ENCODE measurements around the gene IGSF10.

DNA sequence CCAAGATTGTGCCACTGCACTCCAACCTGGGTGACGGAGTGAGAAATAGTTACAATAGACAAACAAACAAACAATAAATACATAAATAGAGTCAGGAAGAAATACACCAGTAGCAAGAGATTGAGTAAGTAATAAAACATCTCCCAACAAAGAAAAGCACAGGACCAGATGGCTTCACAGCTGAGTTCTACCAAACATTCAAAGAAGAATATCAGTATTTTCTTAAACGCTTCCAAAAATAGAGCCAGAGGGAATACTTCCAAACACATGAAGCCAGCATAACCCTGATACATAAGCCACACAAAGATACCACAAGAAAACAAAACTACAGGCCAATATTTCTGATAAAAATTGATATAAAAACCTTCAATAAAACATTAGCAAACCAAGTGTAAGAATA lies 30.7 kb upstream of the IGSF10 start:
- TF ChIP-seq YY1 (IDR thresholded peaks at IDR 0.05; ENCODE audit: insufficient read depth, insufficient replicate concordance, low read depth, low read length) (no peak), ZFP41 (CRISPR knock-in tag; IDR thresholded peaks at IDR 0.05; ENCODE audit: borderline replicate concordance) (no peak), NFIC (IDR thresholded peaks at IDR 0.05; ENCODE audit: low read length) (no peak), ELF4 (CRISPR knock-in tag; IDR thresholded peaks at IDR 0.05; ENCODE audit: borderline replicate concordance) (no peak), PTBP1 (IDR thresholded peaks at IDR 0.05; ENCODE audit: low read depth, low read length, poor library complexity, severe bottlenecking) (no peak), SMC3 (IDR thresholded peaks at IDR 0.05; ENCODE audit: low read length) (no peak), EP300 (IDR thresholded peaks at IDR 0.05; ENCODE audit: low read depth in 2 of 2, low read length in 2 of 2) (no peak), EP300 (CRISPR knock-in tag; IDR thresholded peaks at IDR 0.05; ENCODE audit: borderline replicate concordance) (no peak)
- TF ChIP-seq, protein P1, sequence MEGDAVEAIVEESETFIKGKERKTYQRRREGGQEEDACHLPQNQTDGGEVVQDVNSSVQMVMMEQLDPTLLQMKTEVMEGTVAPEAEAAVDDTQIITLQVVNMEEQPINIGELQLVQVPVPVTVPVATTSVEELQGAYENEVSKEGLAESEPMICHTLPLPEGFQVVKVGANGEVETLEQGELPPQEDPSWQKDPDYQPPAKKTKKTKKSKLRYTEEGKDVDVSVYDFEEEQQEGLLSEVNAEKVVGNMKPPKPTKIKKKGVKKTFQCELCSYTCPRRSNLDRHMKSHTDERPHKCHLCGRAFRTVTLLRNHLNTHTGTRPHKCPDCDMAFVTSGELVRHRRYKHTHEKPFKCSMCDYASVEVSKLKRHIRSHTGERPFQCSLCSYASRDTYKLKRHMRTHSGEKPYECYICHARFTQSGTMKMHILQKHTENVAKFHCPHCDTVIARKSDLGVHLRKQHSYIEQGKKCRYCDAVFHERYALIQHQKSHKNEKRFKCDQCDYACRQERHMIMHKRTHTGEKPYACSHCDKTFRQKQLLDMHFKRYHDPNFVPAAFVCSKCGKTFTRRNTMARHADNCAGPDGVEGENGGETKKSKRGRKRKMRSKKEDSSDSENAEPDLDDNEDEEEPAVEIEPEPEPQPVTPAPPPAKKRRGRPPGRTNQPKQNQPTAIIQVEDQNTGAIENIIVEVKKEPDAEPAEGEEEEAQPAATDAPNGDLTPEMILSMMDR (CRISPR knock-in tag; IDR thresholded peaks at IDR 0.05) = no peak
- TF ChIP-seq, protein P2, sequence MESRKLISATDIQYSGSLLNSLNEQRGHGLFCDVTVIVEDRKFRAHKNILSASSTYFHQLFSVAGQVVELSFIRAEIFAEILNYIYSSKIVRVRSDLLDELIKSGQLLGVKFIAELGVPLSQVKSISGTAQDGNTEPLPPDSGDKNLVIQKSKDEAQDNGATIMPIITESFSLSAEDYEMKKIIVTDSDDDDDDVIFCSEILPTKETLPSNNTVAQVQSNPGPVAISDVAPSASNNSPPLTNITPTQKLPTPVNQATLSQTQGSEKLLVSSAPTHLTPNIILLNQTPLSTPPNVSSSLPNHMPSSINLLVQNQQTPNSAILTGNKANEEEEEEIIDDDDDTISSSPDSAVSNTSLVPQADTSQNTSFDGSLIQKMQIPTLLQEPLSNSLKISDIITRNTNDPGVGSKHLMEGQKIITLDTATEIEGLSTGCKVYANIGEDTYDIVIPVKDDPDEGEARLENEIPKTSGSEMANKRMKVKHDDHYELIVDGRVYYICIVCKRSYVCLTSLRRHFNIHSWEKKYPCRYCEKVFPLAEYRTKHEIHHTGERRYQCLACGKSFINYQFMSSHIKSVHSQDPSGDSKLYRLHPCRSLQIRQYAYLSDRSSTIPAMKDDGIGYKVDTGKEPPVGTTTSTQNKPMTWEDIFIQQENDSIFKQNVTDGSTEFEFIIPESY (CRISPR knock-in tag; IDR thresholded peaks at IDR 0.05) = no peak
- TF ChIP-seq, protein P3, sequence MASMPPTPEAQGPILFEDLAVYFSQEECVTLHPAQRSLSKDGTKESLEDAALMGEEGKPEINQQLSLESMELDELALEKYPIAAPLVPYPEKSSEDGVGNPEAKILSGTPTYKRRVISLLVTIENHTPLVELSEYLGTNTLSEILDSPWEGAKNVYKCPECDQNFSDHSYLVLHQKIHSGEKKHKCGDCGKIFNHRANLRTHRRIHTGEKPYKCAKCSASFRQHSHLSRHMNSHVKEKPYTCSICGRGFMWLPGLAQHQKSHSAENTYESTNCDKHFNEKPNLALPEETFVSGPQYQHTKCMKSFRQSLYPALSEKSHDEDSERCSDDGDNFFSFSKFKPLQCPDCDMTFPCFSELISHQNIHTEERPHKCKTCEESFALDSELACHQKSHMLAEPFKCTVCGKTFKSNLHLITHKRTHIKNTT (CRISPR knock-in tag; IDR thresholded peaks at IDR 0.05) = no peak
- TF ChIP-seq, protein P4, sequence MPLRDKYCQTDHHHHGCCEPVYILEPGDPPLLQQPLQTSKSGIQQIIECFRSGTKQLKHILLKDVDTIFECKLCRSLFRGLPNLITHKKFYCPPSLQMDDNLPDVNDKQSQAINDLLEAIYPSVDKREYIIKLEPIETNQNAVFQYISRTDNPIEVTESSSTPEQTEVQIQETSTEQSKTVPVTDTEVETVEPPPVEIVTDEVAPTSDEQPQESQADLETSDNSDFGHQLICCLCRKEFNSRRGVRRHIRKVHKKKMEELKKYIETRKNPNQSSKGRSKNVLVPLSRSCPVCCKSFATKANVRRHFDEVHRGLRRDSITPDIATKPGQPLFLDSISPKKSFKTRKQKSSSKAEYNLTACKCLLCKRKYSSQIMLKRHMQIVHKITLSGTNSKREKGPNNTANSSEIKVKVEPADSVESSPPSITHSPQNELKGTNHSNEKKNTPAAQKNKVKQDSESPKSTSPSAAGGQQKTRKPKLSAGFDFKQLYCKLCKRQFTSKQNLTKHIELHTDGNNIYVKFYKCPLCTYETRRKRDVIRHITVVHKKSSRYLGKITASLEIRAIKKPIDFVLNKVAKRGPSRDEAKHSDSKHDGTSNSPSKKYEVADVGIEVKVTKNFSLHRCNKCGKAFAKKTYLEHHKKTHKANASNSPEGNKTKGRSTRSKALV (CRISPR knock-in tag; IDR thresholded peaks at IDR 0.05) = no peak

Data from HepG2 (cell line).